ENCODE measurements around the gene FAM81B.

DNA sequence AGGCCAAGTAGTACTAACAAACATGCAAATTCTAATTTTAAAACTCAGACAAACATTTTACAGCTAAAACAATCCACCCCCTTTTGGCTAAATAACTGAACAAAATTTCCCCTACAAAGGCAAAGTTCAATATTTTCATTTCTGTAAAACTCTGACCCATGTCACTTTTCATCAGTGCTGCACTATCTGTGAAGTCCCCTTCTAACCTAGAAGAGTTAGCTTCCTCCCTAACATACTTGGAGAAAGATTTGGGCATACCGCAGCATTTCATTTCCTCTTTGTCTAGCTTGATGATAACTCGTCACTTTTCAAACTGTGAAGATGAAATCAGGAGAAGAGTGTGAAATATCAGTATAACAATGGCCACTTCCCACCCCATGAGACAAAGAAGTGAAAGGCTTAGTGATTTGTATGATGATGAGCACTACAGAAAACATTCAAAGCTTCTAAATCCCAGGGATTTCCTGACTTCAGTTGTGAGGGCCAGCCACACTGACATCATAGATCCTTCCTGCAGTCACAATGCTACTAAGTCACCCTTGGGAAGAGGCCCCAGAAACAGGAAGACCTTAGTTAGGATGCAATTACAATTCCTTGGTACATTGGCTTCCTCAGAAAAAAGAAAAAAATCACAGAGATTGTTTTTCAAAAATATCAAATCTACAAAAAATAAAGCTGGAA lies at the start of gene FAM81B:
- TF ChIP-seq, protein P1, sequence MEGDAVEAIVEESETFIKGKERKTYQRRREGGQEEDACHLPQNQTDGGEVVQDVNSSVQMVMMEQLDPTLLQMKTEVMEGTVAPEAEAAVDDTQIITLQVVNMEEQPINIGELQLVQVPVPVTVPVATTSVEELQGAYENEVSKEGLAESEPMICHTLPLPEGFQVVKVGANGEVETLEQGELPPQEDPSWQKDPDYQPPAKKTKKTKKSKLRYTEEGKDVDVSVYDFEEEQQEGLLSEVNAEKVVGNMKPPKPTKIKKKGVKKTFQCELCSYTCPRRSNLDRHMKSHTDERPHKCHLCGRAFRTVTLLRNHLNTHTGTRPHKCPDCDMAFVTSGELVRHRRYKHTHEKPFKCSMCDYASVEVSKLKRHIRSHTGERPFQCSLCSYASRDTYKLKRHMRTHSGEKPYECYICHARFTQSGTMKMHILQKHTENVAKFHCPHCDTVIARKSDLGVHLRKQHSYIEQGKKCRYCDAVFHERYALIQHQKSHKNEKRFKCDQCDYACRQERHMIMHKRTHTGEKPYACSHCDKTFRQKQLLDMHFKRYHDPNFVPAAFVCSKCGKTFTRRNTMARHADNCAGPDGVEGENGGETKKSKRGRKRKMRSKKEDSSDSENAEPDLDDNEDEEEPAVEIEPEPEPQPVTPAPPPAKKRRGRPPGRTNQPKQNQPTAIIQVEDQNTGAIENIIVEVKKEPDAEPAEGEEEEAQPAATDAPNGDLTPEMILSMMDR (IDR thresholded peaks at IDR 0.05; ENCODE audit: poor library complexity, severe bottlenecking): no peak
- TF ChIP-seq POLR2AphosphoS5 (IDR thresholded peaks at IDR 0.05) (no peak), MXI1 (conservative IDR thresholded peaks at IDR 0.05; ENCODE audit: poor library complexity, severe bottlenecking) (no peak), TAF1 (IDR thresholded peaks at IDR 0.05; ENCODE audit: low read depth) (no peak), EZH2 (IDR thresholded peaks at IDR 0.05; ENCODE audit: borderline replicate concordance, insufficient read depth, low read length, poor library complexity, severe bottlenecking) (no peak), SMC3 (conservative IDR thresholded peaks at IDR 0.05; ENCODE audit: poor library complexity) (no peak), RAD21 (conservative IDR thresholded peaks at IDR 0.05) (no peak), EP300 (conservative IDR thresholded peaks at IDR 0.05; ENCODE audit: poor library complexity, severe bottlenecking) (no peak)
- TF ChIP-seq, protein P2, sequence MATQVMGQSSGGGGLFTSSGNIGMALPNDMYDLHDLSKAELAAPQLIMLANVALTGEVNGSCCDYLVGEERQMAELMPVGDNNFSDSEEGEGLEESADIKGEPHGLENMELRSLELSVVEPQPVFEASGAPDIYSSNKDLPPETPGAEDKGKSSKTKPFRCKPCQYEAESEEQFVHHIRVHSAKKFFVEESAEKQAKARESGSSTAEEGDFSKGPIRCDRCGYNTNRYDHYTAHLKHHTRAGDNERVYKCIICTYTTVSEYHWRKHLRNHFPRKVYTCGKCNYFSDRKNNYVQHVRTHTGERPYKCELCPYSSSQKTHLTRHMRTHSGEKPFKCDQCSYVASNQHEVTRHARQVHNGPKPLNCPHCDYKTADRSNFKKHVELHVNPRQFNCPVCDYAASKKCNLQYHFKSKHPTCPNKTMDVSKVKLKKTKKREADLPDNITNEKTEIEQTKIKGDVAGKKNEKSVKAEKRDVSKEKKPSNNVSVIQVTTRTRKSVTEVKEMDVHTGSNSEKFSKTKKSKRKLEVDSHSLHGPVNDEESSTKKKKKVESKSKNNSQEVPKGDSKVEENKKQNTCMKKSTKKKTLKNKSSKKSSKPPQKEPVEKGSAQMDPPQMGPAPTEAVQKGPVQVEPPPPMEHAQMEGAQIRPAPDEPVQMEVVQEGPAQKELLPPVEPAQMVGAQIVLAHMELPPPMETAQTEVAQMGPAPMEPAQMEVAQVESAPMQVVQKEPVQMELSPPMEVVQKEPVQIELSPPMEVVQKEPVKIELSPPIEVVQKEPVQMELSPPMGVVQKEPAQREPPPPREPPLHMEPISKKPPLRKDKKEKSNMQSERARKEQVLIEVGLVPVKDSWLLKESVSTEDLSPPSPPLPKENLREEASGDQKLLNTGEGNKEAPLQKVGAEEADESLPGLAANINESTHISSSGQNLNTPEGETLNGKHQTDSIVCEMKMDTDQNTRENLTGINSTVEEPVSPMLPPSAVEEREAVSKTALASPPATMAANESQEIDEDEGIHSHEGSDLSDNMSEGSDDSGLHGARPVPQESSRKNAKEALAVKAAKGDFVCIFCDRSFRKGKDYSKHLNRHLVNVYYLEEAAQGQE (IDR thresholded peaks at IDR 0.05; ENCODE audit: borderline replicate concordance): no peak
